Activated CD8-positive, alpha-beta memory T cell treated with anti-CD3 and anti-CD28 coated beads for 4 hours (primary cell): ENCODE data around the gene CDH23.

ENCODE experiments used
- DNase-seq, 2 donors: peaks; one replicate each; pipeline ENCODE4 v3.0.0-alpha.2; 2020; ENCODE audit warnings: low read depth in 2 of 2

CDH23 gene

GRCh38 chr10:71774916-71775702 lies 378.4 kb downstream of the CDH23 start:
- no peak for DNase-seq

- DNase-seq = no peak
Observed at GRCh38 chr10:71776481-71776925, 379.8 kb downstream of the CDH23 start.

GRCh38 chr10:71777213-71777985 lies 380.7 kb downstream of the CDH23 start:
- DNase-seq = no peak

GRCh38 chr10:71778071-71778825 lies 381.5 kb downstream of the CDH23 start:
- no peak for DNase-seq

GRCh38 chr10:71779641-71780040 lies 382.9 kb downstream of the CDH23 start:
- DNase-seq = no peak

- DNase-seq = no peak
Observed at GRCh38 chr10:71780156-71780555, 383.4 kb downstream of the CDH23 start.

- no peak for DNase-seq
Observed at GRCh38 chr10:71780719-71781118, 384.0 kb downstream of the CDH23 start.

GRCh38 chr10:71782221-71782916 lies 385.6 kb downstream of the CDH23 start:
- no peak for DNase-seq

GRCh38 chr10:71782917-71783490 lies 386.3 kb downstream of the CDH23 start:
- DNase-seq = no peak

GRCh38 chr10:71783917-71784678 lies 387.4 kb downstream of the CDH23 start:
- no peak for DNase-seq

- no peak for DNase-seq
Observed at GRCh38 chr10:71784679-71785272, 388.1 kb downstream of the CDH23 start.

GRCh38 chr10:71788954-71789353 lies 392.2 kb downstream of the CDH23 start:
- no peak for DNase-seq

- no peak for DNase-seq
Observed at GRCh38 chr10:71789871-71790270, 393.2 kb downstream of the CDH23 start.

- DNase-seq = no peak
Observed at GRCh38 chr10:71790749-71791440, 394.2 kb downstream of the CDH23 start.

- no peak for DNase-seq
Observed at GRCh38 chr10:71795248-71795647, 398.5 kb downstream of the CDH23 start.

GRCh38 chr10:71796749-71797405 lies 400.2 kb downstream of the CDH23 start:
- DNase-seq = no peak

GRCh38 chr10:71797533-71798307 lies 401.0 kb downstream of the CDH23 start:
- DNase-seq = no peak

GRCh38 chr10:71798308-71798624 lies 401.5 kb downstream of the CDH23 start:
- no peak for DNase-seq
